ENCODE measurements around the gene HDDC2. TPM values are rescaled to one million over a fixed set of nuclear protein-coding genes. Genes with fewer than 3 reads are reported as not detected.
A peak's percentile ranks its signal among the peaks of the same experiment; 100 is the strongest.

HDDC2 gene
- total and polyA plus RNA-seq, 2 donors from 2014 or later, result 69.8 to 161 TPM

GRCh38 chr6:125346201-125346925, 44.6 kb upstream of the HDDC2 start:
- peak in 4 of 5 donors; percentile 27 to 58 (median 51) for DNase-seq
- no peaks in the 10 kb centered on the region for H3K27me3 ChIP-seq (ENCODE audit: control insufficient read depth, insufficient read depth, low read length)
- FAIRE-seq, result no peak

GRCh38 chr6:125341460-125341859, 39.7 kb upstream of the HDDC2 start:
- H3K4me1 ChIP-seq (ENCODE audit: control insufficient read depth in 2 of 3, insufficient read depth in 2 of 3, low read depth in 1 of 3, low read length in 3 of 3), result peaks cover 0 to 3% (median 0%) of the 10 kb centered on the region in 3 donors
- H3K4me3 ChIP-seq (ENCODE audit: low read length in 3 of 3), result no peak overlapping the region
- H3K27ac ChIP-seq (ENCODE audit: low read depth in 2 of 2, low read length in 2 of 2), result no peak overlapping the region
- no peaks in the 10 kb centered on the region for H3K9me3 ChIP-seq (ENCODE audit: control insufficient read depth in 2 of 3, insufficient read depth in 1 of 3, low read length in 3 of 3)
- no peak for FAIRE-seq
- no peaks in the 10 kb centered on the region for H3K27me3 ChIP-seq (ENCODE audit: control insufficient read depth, insufficient read depth, low read length)
- intact Hi-C loops (cut with DNase I), result no loop called here
- no peak for DNase-seq
- no peaks in the 10 kb centered on the region for H3K36me3 ChIP-seq (ENCODE audit: control insufficient read depth in 2 of 3, insufficient read depth in 3 of 3, low read length in 3 of 3)
- H3K9ac ChIP-seq (ENCODE audit: low read length in 3 of 3), result no peak overlapping the region
- no peak for TF ChIP-seq CTCF (IDR thresholded peaks at IDR 0.05; ENCODE audit: borderline replicate concordance, extremely low read depth, insufficient read depth)

More at GRCh38 chr6:125346201-125346925, 44.6 kb upstream of the HDDC2 start:
- H3K4me3 ChIP-seq (ENCODE audit: low read length in 3 of 3), result peak overlapping the region in 1 of 3 donors; percentile 27
- intact Hi-C loops (cut with DNase I), result no loop called here
- no peak overlapping the region for H3K27ac ChIP-seq (ENCODE audit: low read depth in 2 of 2, low read length in 2 of 2)
- H3K4me1 ChIP-seq (ENCODE audit: control insufficient read depth in 2 of 3, insufficient read depth in 2 of 3, low read depth in 1 of 3, low read length in 3 of 3), result peaks cover 0 to 3% (median 0%) of the 10 kb centered on the region in 3 donors
- H3K36me3 ChIP-seq (ENCODE audit: control insufficient read depth in 2 of 3, insufficient read depth in 3 of 3, low read length in 3 of 3), result no peaks in the 10 kb centered on the region
- no peak for TF ChIP-seq CTCF (IDR thresholded peaks at IDR 0.05; ENCODE audit: borderline replicate concordance, extremely low read depth, insufficient read depth)
- no peaks in the 10 kb centered on the region for H3K9me3 ChIP-seq (ENCODE audit: control insufficient read depth in 2 of 3, insufficient read depth in 1 of 3, low read length in 3 of 3)
- H3K9ac ChIP-seq (ENCODE audit: low read length in 3 of 3), result no peak overlapping the region

GRCh38 chr6:125340991-125341390, 39.2 kb upstream of the HDDC2 start:
- H3K4me3 ChIP-seq (ENCODE audit: low read length in 3 of 3), result no peak overlapping the region
- H3K36me3 ChIP-seq (ENCODE audit: control insufficient read depth in 2 of 3, insufficient read depth in 3 of 3, low read length in 3 of 3), result no peaks in the 10 kb centered on the region
- intact Hi-C loops (cut with DNase I), result no loop called here
- peaks cover 0 to 3% (median 0%) of the 10 kb centered on the region in 3 donors for H3K4me1 ChIP-seq (ENCODE audit: control insufficient read depth in 2 of 3, insufficient read depth in 2 of 3, low read depth in 1 of 3, low read length in 3 of 3)
- FAIRE-seq (no peak), DNase-seq (peak in 3 of 5 donors; percentile 16 to 84 (median 81))
- H3K27ac ChIP-seq (ENCODE audit: low read depth in 2 of 2, low read length in 2 of 2), result no peak overlapping the region
- H3K9ac ChIP-seq (ENCODE audit: low read length in 3 of 3), result no peak overlapping the region
- H3K9me3 ChIP-seq (ENCODE audit: control insufficient read depth in 2 of 3, insufficient read depth in 1 of 3, low read length in 3 of 3), result no peaks in the 10 kb centered on the region
- H3K27me3 ChIP-seq (ENCODE audit: control insufficient read depth, insufficient read depth, low read length), result no peaks in the 10 kb centered on the region
- no peak for TF ChIP-seq CTCF (IDR thresholded peaks at IDR 0.05; ENCODE audit: borderline replicate concordance, extremely low read depth, insufficient read depth)

All from kidney (tissue), 14 donors.